ENCODE results near the gene CHI3L2. TPM values are rescaled to one million over a fixed set of nuclear protein-coding genes. Genes with fewer than 3 reads are reported as not detected.

CHI3L2 gene
- total RNA-seq, 1 donor from 2014 or later = not detected

DNA sequence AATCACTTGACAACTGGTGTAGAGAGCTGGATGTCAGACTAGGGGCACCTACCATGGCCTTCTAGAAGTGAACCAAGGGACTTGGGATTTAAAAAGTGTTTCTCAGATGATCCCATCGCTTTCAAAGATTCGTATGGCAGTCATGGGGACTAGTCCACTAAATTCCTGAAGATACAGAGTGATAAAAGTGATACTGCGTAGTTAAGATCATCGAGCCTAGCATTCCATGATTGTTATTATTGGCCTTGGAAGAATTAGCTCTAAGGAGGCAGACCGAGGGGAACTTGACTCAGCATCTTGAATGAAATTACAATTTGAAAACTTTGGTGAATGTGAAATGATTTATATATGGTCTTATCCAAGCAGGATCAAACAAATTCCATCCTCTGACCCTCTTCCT, 61.9 kb downstream of the CHI3L2 start:
- Histone ChIP-seq H2AFZ (ENCODE audit: low read depth, low read length) (no peak overlapping the region), H3K9ac (ENCODE audit: low read length) (no peak overlapping the region), H3K4me3 (ENCODE audit: insufficient read depth, low read depth, low read length) (no peak overlapping the region), H3K9me3 (ENCODE audit: insufficient read depth, low read depth, low read length) (no peaks in the 10 kb centered on the region), H3K79me2 (ENCODE audit: insufficient read depth, low read length) (no peaks in the 10 kb centered on the region), H3K27me3 (ENCODE audit: insufficient read depth, low read length) (peaks cover 5% of the 10 kb centered on the region), H4K20me1 (ENCODE audit: insufficient read depth, low read length) (no peaks in the 10 kb centered on the region), H3K4me2 (ENCODE audit: low read length) (no peak overlapping the region), H3K4me1 (ENCODE audit: insufficient read depth, low read length) (no peaks in the 10 kb centered on the region), H3K36me3 (ENCODE audit: insufficient read depth, low read length) (no peaks in the 10 kb centered on the region), H3K27ac (ENCODE audit: low read depth, low read length) (no peak overlapping the region)
- DNase-seq (ENCODE audit: low read depth) = peak; percentile 41
- H3K36me3 Mint-ChIP-seq (ENCODE audit: low read depth, unreplicated experiment) = no peaks in the 10 kb centered on the region
- no peak overlapping the region for H3K4me3 Mint-ChIP-seq (ENCODE audit: unreplicated experiment)
- H3K27me3 Mint-ChIP-seq (ENCODE audit: low read depth, unreplicated experiment) = no peaks in the 10 kb centered on the region
- TF ChIP-seq EZH2 (IDR thresholded peaks at IDR 0.05; ENCODE audit: insufficient read depth, low read length) = no peak
- no peak for TF ChIP-seq CTCF (IDR thresholded peaks at IDR 0.05; ENCODE audit: insufficient read depth, low read depth, low read length)
- H3K9me3 Mint-ChIP-seq (ENCODE audit: unreplicated experiment) = peaks cover 3% of the 10 kb centered on the region
- H3K4me1 Mint-ChIP-seq (ENCODE audit: low read depth, unreplicated experiment) = no peaks in the 10 kb centered on the region
- no peak overlapping the region for H3K27ac Mint-ChIP-seq (ENCODE audit: unreplicated experiment)
- FAIRE-seq = no peak

GRCh38 chr1:111290104-111290503, 62.6 kb downstream of the CHI3L2 start:
- Mint-ChIP-seq H3K4me1 (ENCODE audit: low read depth, unreplicated experiment) (no peaks in the 10 kb centered on the region), H3K4me3 (ENCODE audit: unreplicated experiment) (no peak overlapping the region), H3K27me3 (ENCODE audit: low read depth, unreplicated experiment) (no peaks in the 10 kb centered on the region), H3K27ac (ENCODE audit: unreplicated experiment) (no peak overlapping the region), H3K36me3 (ENCODE audit: low read depth, unreplicated experiment) (no peaks in the 10 kb centered on the region), H3K9me3 (ENCODE audit: unreplicated experiment) (peaks cover 3% of the 10 kb centered on the region)
- Histone ChIP-seq H3K9ac (ENCODE audit: low read length) (no peak overlapping the region), H2AFZ (ENCODE audit: low read depth, low read length) (no peak overlapping the region), H3K27ac (ENCODE audit: low read depth, low read length) (no peak overlapping the region), H3K9me3 (ENCODE audit: insufficient read depth, low read depth, low read length) (no peaks in the 10 kb centered on the region), H3K4me3 (ENCODE audit: insufficient read depth, low read depth, low read length) (no peak overlapping the region), H3K4me1 (ENCODE audit: insufficient read depth, low read length) (no peaks in the 10 kb centered on the region), H3K27me3 (ENCODE audit: insufficient read depth, low read length) (peaks cover 5% of the 10 kb centered on the region), H4K20me1 (ENCODE audit: insufficient read depth, low read length) (no peaks in the 10 kb centered on the region), H3K79me2 (ENCODE audit: insufficient read depth, low read length) (no peaks in the 10 kb centered on the region), H3K36me3 (ENCODE audit: insufficient read depth, low read length) (no peaks in the 10 kb centered on the region), H3K4me2 (ENCODE audit: low read length) (no peak overlapping the region)
- FAIRE-seq = no peak
- DNase-seq (ENCODE audit: low read depth) = no peak
- TF ChIP-seq EZH2 (IDR thresholded peaks at IDR 0.05; ENCODE audit: insufficient read depth, low read length) (no peak), CTCF (IDR thresholded peaks at IDR 0.05; ENCODE audit: insufficient read depth, low read depth, low read length) (no peak)

DNA sequence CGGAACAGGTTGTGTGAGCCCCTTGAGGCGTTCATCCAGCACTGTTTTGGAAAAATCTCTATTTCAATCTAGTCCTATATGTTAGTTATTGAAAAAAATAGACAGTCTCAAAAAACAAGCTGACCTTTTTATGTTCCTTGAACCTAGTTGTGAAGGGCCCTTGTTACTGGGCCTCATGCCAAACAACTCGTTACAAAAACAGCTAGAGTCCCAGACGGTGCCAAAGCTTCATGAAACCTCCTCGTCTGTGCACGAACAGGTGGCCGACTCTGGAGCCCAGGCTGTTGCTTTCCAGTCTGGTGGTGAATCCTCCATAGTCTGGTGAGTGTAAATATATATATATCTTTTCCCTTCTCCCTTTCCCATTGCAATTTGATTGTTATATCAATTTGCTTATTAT, 63.1 kb downstream of the CHI3L2 start, which contains the start of gene CHIA:
TSS of gene CHIA (plus strand) at position 222 of the 400 bp plus-strand sequence. CDS start 19,617 bp downstream, outside the sequence.
- no peaks in the 10 kb centered on the region for H3K27me3 Mint-ChIP-seq (ENCODE audit: low read depth, unreplicated experiment)
- H3K4me1 ChIP-seq (ENCODE audit: insufficient read depth, low read length) = no peaks in the 10 kb centered on the region
- H3K9ac ChIP-seq (ENCODE audit: low read length) = no peak within 1 kb of the TSS
- H3K27ac Mint-ChIP-seq (ENCODE audit: unreplicated experiment) = no peak within 1 kb of the TSS
- H3K9me3 ChIP-seq (ENCODE audit: insufficient read depth, low read depth, low read length) = no peaks in the 10 kb centered on the region
- H3K9me3 Mint-ChIP-seq (ENCODE audit: unreplicated experiment) = peaks cover 3% of the 10 kb centered on the region
- H3K79me2 ChIP-seq (ENCODE audit: insufficient read depth, low read length) = no peaks in the 10 kb centered on the region
- H4K20me1 ChIP-seq (ENCODE audit: insufficient read depth, low read length) = no peaks in the 10 kb centered on the region
- H3K27ac ChIP-seq (ENCODE audit: low read depth, low read length) = no peak within 1 kb of the TSS
- no peaks in the 10 kb centered on the region for H3K36me3 ChIP-seq (ENCODE audit: insufficient read depth, low read length)
- DNase-seq (ENCODE audit: low read depth) (peak; percentile 50), FAIRE-seq (no peak)
- H3K4me3 Mint-ChIP-seq (ENCODE audit: unreplicated experiment) = no peak within 1 kb of the TSS
- no peaks in the 10 kb centered on the region for H3K36me3 Mint-ChIP-seq (ENCODE audit: low read depth, unreplicated experiment)
- H2AFZ ChIP-seq (ENCODE audit: low read depth, low read length) = no peak within 1 kb of the TSS
- no peaks in the 10 kb centered on the region for H3K4me1 Mint-ChIP-seq (ENCODE audit: low read depth, unreplicated experiment)
- no peak within 1 kb of the TSS for H3K4me2 ChIP-seq (ENCODE audit: low read length)
- H3K27me3 ChIP-seq (ENCODE audit: insufficient read depth, low read length) = peaks cover 5% of the 10 kb centered on the region
- no peak for TF ChIP-seq EZH2 (IDR thresholded peaks at IDR 0.05; ENCODE audit: insufficient read depth, low read length)
- TF ChIP-seq CTCF (IDR thresholded peaks at IDR 0.05; ENCODE audit: insufficient read depth, low read depth, low read length) = no peak
- H3K4me3 ChIP-seq (ENCODE audit: insufficient read depth, low read depth, low read length) = no peak within 1 kb of the TSS

All from astrocyte (in vitro differentiated cells and primary cell).